Stimulated activated CD4-positive, alpha-beta T cell treated with anti-CD3 and anti-CD28 coated beads, Interleukin-15, amount 100 ng/mL, for 24 hours (primary cell): ENCODE results near the gene KLHL30.
"Not testable (repeated sequence)": the region's sequence is repeated elsewhere in the genome, so short reads cannot be mapped to it uniquely, and the experiment has no call there.

Experiments used
- DNase-seq: peaks from one replicate; pipeline ENCODE4 v3.0.0-alpha.2; 2020

The KLHL30 gene

DNA sequence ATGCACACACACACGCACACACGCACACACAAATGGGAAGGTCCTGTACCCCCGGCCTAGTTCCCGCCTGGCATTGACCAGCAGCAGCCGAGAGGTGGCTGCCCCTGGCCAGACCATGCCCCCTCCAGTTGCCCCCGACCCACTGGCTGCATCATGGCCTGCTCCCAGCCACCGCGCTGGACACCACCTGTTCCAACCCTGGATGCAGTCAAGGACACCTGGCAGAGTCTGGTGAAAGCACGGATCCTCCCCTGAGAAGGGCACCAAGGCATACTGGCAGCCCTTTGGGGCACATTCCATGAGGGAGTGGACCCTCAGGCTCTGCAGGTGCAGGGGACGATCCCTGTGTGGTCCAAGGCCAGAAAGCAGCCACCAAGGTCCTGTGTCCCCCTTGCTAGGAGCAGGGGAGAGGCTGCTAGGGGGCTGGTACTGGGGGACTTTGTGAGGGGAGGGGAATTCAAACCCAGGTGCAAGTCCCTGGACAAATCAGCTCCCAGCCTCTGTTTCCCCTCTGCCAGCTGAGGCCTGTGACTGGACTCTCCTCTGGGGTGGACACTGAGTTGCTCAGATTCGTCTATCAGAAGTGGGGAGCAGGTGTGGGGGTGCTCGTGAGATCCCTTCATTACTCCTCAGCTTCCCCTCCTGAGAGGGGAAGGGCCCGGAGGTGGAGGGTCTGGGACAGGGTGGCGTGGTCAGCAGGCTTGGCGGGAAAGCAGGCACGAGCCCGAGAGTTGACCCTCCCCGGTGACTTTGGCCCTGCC is 34.8 kb upstream of the KLHL30 start:
- no peak for DNase-seq

DNA sequence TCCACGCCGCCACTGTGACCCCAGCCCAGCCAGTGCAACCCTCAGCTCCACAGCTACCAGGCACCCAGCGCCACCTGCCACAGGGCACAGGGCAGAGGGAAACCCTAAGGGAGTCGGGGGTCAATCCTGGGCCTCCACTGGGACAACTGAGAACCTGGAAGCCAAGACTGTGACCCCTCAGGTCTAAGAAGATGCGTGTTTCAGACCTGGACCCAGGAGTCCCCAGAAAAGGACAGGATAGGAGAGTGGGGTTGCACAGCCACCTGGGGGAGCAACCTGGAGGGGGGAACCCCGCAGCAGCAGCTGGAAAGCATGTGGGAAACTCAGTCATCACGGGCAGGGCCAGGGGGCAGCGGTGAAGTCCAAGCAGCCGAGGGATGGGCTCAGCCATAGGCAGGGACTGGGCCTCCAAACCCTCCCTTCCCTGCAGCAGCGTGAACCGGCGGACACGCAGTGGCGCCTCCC is 34.2 kb upstream of the KLHL30 start:
- DNase-seq: no peak

DNA sequence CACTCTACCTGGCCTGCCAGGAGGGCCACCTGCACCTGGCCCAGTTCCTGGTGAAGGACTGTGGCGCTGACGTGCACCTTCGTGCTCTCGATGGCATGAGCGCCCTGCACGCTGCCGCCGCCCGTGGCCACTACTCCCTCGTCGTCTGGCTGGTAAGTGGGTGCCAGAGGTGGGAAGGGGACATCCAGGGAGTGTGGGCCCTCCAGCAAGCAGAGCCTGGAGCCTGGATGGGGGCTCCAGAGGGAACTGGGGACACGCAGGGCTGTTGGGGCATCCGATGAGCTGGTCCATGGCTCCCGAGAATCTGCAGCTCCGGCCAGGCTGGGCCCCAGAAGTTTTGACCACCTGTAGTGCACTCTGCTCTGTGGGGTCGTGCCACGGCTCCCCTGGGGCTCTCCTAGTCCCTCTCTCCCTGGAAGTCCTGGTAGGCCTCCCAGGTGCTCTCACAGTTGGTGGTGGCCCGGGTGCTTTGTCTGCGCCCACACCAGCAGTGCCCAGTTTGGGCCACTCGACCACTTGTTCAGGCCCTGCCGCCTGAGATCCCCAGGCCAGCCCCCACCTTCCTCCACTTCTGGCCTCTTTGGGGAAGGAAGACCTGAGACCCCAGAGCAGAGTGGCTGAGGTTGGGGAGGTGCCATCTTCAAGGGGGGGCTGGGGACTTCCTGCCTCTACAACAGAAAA is 33.6 kb upstream of the KLHL30 start:
- DNase-seq: peak; percentile 0

DNA sequence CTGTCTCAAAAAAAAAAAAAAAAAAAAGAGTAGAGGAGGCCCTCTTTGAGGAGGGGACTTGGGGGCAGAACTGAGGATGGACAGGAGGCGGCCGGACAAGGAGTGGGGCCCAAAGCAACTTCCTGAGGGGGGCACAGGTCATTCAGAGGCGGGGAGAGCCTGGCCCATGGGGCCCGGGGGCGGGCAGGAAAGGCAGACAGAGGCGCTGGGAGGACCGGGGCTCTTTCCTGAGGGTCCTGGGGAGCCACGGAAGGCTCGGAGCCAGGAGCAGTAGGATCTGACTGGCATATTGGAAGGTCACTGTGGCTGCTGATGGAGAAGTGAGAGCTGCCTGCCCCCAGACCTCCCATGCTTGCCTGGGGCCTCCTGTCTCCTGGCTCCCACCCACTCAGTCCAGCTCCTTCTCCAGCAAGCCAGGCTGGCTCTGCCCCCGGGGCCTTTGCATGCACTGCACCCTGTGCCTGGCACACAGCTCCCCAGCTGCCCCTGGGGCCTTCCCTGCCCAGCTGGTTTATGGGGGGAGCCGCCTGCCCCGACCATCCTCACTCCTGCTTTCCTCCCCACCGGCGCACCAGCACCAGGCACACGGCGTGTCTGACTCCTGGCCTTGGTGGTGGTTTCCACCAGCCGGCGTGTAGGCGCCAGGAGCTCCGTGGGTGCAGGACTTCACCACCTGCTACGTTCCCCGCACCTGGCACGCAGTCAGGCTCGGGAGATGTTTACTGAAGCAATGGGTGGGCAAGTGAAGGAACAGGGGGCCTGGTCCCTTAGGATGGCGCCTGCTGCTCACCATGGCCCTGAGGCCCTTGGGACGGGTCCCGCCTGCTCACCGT is 32.7 kb upstream of the KLHL30 start:
- no peak for DNase-seq

DNA sequence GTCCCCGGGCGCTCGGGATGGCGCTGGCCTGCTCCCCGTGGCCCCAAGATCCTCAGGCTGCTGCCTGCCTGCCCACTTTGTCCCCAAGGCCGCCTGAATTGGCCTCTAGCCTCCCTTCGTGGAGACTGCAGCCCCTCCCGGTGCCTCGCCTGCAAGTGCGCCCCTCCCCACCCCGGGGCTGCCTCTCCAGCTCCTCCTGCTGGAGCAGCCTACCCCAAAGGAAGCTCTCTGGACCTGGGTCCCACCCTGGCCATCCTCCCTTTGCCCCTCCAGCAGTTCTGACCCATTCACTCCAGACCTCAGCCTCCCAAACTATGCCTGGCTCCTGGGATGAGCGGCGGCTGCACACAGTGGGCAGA is 32.1 kb upstream of the KLHL30 start:
- DNase-seq: no peak

DNA sequence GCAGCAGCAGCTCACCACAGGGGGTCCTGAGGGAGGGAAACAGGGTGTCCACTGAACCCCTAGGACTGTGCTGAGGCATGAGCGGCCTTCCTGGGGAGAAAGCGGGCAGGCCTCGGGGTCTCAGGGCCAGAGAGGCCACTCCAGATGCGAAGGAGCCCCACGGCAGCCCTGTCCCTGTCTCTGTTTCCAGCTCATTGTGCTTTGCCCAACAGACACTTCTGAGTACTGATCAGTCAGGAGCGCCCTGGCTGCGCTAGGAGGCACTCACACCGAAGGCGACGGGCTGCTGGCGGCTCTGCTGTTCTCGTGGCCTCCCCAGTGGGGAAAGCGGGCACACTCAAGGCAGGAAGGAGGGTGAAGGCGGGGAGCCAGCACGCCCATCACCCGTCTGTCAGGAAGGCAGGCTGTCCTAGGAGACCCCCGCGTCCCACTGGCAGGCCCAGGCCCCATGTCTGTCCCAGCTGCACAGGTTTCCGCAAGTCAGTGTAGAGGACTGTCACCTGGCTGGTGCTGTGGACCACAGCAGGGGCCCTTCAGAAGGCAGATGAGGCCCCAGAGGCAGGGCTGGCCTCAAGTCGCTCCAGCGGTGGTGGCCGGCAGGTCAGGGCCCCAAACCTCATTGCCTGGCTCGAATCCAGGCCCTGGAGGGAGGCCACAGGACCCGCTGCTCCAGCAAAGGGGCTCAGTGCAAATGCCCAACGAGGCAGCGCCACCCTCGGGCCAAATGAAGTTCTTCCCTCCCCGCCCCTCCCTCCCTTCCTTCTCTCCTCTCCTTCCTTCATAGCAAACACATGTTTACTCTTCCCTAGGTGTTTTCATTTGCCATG is 31.6 kb upstream of the KLHL30 start:
- DNase-seq: no peak

DNA sequence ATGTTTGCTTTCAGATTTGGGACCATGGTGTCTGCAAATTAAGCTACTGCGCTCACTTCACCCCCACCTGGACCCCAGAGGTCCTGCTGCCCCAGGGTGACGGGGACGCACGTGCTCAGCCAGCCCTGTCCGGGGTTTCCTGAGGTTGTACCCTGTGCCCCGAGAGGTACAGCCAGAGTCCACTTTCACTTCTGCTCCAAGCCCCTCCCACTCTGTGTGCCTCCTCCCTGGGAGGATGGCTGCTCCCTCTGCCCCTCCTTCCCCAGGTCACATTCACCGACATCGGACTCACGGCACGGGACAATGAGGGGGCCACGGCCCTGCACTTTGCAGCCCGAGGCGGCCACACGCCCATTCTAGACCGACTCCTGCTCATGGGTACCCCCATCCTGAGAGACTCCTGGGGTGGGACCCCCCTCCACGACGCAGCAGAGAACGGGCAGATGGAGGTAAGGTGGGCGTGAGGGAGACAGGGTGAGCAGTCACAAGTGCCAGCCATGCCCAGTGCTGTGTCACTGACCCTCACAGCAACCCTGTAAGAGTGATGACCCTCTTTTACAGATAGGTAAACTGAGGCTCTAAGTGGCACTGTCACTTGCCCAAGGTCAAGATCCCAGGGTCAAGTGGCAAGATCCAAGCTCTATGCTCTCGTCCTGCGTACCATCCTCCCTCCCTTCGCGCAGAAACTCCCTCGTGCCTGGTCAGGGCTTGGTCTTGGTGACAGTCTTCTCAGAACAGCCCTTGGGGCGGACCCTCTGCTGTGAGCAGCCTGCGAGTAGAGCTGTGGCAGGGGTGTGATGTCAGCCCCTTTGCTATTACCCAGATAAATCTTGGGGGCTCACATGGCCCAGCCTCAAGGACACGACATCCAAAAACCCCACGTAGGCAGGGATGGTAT is 30.7 kb upstream of the KLHL30 start:
- no peak for DNase-seq

DNA sequence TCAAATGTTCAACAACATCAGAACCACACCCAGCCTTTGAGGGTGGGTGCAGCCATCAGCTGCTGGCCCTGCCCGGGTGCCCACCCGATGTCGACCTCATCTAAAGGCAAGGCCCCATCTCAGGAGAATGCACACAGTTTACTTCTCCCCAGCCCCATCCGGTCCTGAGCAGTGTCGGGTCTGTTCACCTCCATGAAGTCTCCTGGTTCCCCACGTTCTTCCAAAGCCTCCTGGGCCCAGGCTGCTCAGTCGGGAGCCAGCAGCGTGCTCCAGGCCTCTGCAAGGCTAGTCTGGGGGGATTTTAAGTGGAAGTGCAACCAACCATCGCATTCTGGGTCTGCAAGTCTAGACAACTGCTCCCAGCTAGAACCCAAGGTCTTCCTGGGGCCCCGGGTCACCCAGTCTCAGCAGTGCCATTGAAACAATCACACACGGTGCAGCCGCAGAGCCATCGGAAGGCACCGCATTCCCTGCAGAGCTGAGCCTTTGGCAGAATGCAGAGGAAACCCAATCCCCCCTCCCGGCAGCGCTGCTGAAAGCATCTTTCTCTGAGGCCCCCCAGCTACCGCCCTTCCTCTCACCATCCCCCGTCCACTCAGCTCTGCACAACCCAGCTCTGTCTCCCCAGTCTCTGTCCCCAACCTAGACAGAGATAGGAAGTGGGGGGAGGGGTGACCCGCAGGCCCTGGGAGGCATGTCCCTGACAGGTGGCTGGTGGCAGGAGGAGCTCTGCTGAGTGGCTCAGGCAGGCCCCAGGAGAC is 29.9 kb upstream of the KLHL30 start:
- no peak for DNase-seq

DNA sequence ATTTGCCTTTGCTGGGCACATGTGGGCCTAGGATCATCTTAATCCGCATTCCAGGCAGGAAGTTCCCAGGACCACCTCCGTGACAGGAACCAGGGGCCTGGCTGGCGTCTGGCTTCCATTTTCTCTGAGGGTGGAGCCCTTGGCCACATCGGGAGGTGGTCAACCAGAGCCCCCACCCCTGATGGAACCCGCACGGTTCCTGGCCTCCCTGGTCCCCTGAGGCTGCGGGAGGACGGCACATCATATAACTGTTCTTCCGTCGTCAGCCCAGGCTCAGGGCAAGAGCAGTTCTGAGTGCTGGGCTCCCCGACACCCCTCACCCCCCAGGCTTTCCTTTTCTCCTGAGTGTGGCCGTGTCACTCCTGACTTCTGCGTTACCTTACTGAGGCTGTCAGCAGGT is 24.9 kb upstream of the KLHL30 start:
- no peak for DNase-seq

DNA sequence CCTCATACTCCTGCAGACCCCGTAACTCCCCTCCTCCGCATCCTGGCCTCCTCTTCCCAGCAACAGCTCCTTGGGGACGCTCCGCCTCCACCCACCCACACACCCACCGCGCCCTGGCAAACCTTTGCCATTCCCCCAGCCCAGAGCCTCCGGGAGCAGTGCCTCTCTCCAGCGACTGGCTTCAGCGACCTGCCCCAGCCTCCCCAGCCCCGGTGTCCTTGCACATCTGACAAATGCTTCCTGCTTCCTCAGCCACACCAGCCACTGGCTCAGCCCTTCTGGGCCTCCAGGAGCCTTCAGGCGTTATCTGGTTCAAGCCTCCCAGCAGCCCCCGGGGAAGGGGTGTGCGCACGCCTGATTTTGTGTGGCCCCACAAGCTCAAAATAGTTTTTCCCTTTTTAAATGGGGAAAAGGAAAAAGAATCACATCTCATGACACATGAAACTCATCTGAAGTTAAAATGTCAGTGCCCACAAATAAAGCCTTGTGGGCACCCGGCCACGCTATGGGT is 24.1 kb upstream of the KLHL30 start:
- DNase-seq: no peak

DNA sequence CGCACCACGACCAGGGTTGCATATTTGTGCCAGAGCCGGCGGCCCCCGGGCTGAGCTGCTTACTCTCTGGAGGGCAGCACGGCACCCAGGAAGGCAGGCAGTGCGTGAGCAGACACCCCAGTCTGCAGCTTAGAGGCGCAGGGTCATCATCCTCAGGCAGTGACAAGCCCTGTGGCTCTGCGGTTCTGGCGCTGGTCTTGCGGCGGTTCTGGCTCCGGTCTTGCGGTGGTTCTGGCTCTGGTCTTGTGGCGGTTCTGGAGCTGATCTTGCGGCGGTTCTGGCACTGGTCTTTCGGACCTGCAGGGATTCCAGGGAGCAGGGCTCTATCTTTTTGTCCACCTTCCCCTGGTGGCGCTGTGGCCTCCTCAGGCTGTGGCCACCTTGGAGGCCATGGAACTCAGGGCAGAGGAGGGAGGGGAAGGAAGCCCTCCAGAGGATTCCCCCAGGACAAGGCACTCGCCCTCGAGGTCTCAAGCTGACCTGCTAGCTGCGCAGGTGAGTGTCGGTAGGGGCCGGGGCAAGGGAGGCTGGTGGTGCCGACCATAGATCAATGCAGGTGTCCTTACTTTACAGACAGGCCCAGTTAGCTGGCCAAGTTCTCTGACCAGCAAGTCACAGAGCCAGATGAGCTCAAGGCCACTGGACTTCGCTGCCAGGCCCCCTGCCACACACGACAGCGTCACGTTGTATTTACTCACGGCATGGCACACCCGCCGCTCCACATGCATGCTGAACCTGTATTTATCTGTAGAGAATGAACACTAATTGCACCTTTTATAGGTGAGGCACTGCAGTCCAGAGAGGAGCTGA is 23.4 kb upstream of the KLHL30 start:
- no peak for DNase-seq

DNA sequence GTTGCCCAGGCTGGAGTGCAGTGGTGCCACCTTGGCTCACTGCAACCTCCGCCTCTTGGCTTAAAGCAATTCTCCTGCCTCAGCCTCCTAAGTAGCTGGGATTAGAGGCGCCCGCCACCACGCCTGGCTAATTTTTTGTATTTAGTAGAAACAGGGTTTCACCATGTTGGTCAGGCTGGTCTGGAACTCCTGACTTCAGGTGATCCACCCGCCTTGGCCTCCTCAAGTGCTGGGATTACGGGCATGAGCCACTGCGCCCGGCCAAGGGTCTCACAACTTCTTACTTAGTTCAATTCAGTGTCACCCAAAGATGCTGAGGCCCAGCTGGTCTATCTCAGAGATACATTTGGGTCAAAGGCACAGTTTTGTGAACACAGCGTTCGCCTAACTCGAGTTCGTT is 22.8 kb upstream of the KLHL30 start:
- not testable (repeated sequence) for DNase-seq

DNA sequence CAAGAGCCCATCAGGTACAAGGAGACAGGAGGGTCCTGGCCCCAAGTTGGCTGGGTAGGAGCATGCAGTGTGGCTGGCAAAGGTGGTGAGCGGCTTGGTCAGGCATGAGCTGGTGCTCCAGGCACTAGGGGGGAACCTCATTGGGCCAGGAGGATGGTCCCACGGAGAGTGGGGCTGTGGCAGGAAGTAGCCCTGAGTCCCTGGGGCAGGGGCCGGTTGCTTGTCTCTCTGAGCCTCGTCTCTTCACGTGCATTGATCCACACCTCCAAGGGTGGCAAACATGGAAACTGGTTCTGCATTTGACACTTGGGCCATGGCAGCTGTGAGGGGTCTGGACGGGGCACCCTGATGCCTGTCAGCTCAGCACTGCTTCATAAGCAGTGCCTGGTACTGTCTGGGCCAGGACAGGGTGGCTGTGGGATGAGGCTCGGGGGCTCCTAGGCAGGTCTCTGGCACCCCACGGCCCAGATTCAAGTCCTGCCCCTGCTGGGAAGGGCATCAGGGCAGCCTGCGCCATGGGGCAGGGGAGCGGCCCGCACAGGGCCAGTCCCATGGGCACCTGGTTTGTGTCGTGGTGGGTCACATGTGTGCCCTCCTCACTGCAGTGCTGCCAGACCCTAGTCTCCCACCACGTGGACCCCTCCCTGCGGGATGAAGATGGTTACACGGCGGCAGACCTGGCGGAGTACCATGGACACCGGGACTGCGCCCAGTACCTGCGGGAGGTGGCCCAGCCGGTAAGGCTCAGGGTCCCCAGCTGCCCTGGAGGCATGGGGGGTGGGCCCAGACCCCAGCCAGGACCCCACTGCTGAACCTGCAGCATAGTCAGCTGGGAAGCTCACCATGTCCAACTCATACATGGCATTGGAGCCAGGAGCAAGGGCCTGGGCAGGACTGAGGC is 21.9 kb upstream of the KLHL30 start:
- no peak for DNase-seq

DNA sequence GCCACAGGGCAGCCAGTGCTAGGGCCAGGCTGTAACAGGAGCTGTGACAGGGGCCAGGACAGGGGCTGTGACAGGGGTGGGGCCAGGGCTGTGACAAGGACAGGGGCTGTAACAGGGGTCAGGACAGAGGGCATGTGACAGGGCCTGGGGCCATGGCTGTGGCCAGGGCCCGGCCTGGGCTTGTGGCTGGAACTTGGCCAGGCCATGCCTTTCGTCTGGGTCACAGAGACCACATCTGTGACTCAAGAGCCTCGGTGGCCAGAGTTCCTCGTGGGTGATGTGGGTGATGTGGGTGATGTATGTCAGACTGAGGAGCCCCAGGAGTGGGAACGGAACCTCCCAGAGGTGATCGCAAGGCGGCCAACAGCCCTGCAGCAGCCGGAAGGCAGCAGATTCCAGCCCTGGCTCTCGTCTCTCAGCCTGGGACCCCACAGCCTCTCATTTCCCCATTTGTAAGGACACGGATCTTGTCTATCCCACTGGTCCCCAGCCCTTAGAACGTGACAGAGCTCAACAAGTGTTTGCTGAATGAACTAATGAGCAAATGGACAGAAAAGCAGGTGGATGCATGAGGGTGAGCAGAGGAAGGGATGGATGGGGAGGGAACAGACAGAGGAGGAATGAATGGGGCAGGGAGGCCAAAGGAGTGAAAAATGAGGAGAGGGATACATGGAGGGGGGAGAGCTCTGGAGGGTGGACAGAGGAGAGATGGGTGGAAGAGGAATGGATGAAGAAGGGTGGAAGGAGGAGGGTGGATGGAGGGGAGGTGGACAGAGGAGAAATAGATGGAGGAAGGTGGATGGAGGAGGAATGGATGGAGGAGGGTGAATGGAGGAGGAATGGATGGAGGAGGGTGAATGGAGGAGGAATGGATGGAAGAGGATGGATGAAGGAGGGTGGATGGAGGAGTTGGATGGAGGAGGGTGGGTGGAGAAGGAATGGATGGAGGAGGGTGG is 21.0 kb upstream of the KLHL30 start:
- no peak for DNase-seq

DNA sequence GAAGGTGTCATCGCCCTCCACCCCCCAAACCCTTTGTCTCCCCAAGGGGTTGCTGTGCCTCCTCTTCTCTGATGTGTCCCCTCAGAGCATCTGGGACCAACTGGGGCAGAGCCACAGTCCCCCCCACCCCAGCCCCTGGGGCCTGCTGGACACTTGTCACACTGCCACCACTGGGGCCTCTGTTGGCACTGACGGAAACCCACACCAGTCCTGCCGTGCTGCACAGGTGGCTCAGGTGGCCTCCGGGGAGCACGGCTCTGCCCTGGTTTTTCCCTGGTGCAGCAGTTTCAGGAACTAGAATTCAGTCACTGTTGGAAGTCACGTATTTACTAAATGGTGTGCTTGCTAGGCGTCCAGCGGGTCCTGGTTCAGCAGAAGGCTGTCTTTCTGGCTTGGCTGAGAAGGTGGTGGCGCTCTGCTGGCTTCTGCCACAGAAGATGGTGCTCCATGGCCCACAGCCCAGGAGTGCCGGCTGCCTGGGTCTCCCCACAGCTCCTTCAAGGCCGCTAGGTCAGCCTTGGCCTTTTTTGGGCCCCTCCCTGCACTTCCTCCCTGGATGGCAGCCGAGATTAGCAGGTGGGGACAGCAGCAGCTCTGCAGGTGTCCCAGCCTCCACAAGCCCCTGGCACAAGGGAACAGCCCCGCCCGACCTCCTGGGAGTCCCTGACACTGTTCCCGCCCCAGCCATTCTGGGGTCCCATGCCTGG is 18.6 kb upstream of the KLHL30 start:
- DNase-seq: no peak

DNA sequence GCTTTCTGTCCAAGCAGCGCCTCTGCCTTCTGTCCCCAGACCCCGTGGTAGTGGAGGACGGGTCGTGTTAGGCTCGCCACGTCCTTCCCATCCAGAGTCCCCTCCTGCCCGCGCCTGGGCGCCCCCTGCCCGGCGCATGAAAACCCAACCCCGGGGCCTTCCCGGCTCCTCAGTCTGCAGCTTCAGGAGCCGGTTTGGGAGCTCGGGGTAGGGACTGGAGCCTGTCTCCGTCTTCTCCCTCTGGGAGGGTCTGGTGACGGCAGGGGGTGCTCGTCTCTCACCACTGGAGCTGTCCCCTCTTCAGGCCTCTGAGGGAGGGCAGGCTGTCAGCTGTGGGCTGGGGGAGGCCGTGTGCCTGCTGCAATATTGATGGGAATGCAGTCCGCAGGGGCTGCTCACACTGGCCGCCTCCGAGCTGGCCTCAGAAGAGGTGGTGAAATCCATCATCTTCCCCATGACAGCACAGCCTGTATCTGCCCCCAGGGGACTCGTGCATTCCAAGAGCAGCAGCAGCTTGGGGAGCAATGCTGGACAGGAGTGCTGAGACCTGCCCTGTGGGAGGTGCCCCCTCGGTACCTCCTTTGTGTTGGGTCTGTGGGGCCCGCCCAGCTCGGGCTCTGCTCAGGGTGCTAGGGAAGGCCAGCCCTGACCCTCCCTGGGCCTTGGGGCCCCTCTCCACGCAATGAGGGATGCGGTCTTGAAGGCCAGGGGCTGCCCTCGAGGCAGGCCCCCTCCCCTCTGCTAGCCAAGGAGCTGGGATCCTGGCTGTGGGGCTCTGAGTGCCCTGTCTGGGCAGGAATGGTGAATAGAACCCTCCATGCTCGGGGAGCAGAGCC is 17.8 kb upstream of the KLHL30 start:
- no peak for DNase-seq
